ENCODE data around the gene HNRNPDL. TPM values are rescaled to one million over a fixed set of nuclear protein-coding genes. Genes with fewer than 3 reads are reported as not detected.

HNRNPDL gene
- polyA plus RNA-seq, 1 experiment = 74.1 TPM

GRCh38 chr4:82380831-82381230 is 49.4 kb downstream of the HNRNPDL start:
- H3K27me3 ChIP-seq (ENCODE audit: control insufficient read depth, insufficient read depth, low read length) = no peaks in the 10 kb centered on the region
- ChIA-PET POLR2A (no interaction called here), CTCF (interaction anchor here (0.8 to 2.0 kb wide), 3 partner anchors 17 to 48 kb away, joined by 3 to 5 read pairs (median 4); no protein-coding TSS in a partner anchor)
- TF ChIP-seq CTCF (IDR thresholded peaks at IDR 0.05; ENCODE audit: insufficient read depth, low read depth, low read length) = no peak
- no peak overlapping the region for H3K4me3 ChIP-seq (ENCODE audit: low read depth, low read length)
- no peak for DNase-seq (ENCODE audit: low read depth)
- H3K36me3 ChIP-seq (ENCODE audit: control insufficient read depth, insufficient read depth, low read length) = no peaks in the 10 kb centered on the region

- ChIA-PET POLR2A (no interaction called here), CTCF (interaction anchor here (0.8 to 2.0 kb wide), 4 partner anchors 12 to 49 kb away, joined by 3 to 5 read pairs (median 4); no protein-coding TSS in a partner anchor)
- Histone ChIP-seq H3K4me3 (ENCODE audit: low read depth, low read length) (no peak overlapping the region), H3K36me3 (ENCODE audit: control insufficient read depth, insufficient read depth, low read length) (no peaks in the 10 kb centered on the region), H3K27me3 (ENCODE audit: control insufficient read depth, insufficient read depth, low read length) (no peaks in the 10 kb centered on the region)
- no peak for DNase-seq (ENCODE audit: low read depth)
- no peak for TF ChIP-seq CTCF (IDR thresholded peaks at IDR 0.05; ENCODE audit: insufficient read depth, low read depth, low read length)
Observed at GRCh38 chr4:82380344-82380743, 49.9 kb downstream of the HNRNPDL start.

GRCh38 chr4:82376109-82376508 is 54.2 kb downstream of the HNRNPDL start:
- TF ChIP-seq CTCF (IDR thresholded peaks at IDR 0.05; ENCODE audit: insufficient read depth, low read depth, low read length) = no peak
- no peak overlapping the region for H3K4me3 ChIP-seq (ENCODE audit: low read depth, low read length)
- no peaks in the 10 kb centered on the region for H3K36me3 ChIP-seq (ENCODE audit: control insufficient read depth, insufficient read depth, low read length)
- POLR2A ChIA-PET = no interaction called here
- no peak for DNase-seq (ENCODE audit: low read depth)
- no peaks in the 10 kb centered on the region for H3K27me3 ChIP-seq (ENCODE audit: control insufficient read depth, insufficient read depth, low read length)
- CTCF ChIA-PET = no interaction called here

- Histone ChIP-seq H3K4me3 (ENCODE audit: low read depth, low read length) (peak within 1 kb of the TSS; percentile 85), H3K27me3 (ENCODE audit: control insufficient read depth, insufficient read depth, low read length) (no peaks in the 10 kb centered on the region), H3K36me3 (ENCODE audit: control insufficient read depth, insufficient read depth, low read length) (no peaks in the 10 kb centered on the region)
- POLR2A ChIA-PET = interaction anchor here (0.6 to 1.4 kb wide), 5 partner anchors 14 to 425 kb away, joined by 3 to 10 read pairs (median 4); partner anchors contain the start of gene SCD5
- peak; percentile 96 for DNase-seq (ENCODE audit: low read depth)
- no peak for TF ChIP-seq CTCF (IDR thresholded peaks at IDR 0.05; ENCODE audit: insufficient read depth, low read depth, low read length)
- CTCF ChIA-PET = interaction anchor here (0.7 to 1.0 kb wide), 2 partner anchors 22 to 55 kb away, joined by 3 read pairs; no protein-coding TSS in a partner anchor
Observed at GRCh38 chr4:82373816-82374625, 56.2 kb downstream of the HNRNPDL start, which contains the start of gene HNRNPD. HNRNPD (minus strand) TSS chr4:82373991; CDS start chr4:82373678, 313 bp downstream.

- ChIA-PET CTCF (interaction anchor here (0.5 to 1.4 kb wide), 2 partner anchors 11 to 56 kb away, joined by 3 read pairs; no protein-coding TSS in a partner anchor), POLR2A (interaction anchor here (0.6 kb wide), 1 partner anchor 425 kb away, joined by 4 read pairs; the partner anchor contains the start of gene SCD5)
- TF ChIP-seq CTCF (IDR thresholded peaks at IDR 0.05; ENCODE audit: insufficient read depth, low read depth, low read length) = no peak
- Histone ChIP-seq H3K36me3 (ENCODE audit: control insufficient read depth, insufficient read depth, low read length) (no peaks in the 10 kb centered on the region), H3K27me3 (ENCODE audit: control insufficient read depth, insufficient read depth, low read length) (no peaks in the 10 kb centered on the region), H3K4me3 (ENCODE audit: low read depth, low read length) (peak overlapping the region; percentile 85)
- no peak for DNase-seq (ENCODE audit: low read depth)
Observed at GRCh38 chr4:82373486-82373815, 56.8 kb downstream of the HNRNPDL start.

Data from BJ (cell line).